C4-2B (cell line): ENCODE measurements around the gene COL4A5.

Experiments used
- ZFX ChIP-seq: fragments of 450-650 bp; IDR thresholded peaks from 2 replicates; pipeline ENCODE4 v1.6.1; 2017
- TF ChIP-seq, protein P1 (sequence below): fragments of 450-650 bp; conservative IDR thresholded peaks from 2 replicates; pipeline ENCODE4 v1.5.1; 2017; ENCODE audit warnings: mild to moderate bottlenecking

DNA sequence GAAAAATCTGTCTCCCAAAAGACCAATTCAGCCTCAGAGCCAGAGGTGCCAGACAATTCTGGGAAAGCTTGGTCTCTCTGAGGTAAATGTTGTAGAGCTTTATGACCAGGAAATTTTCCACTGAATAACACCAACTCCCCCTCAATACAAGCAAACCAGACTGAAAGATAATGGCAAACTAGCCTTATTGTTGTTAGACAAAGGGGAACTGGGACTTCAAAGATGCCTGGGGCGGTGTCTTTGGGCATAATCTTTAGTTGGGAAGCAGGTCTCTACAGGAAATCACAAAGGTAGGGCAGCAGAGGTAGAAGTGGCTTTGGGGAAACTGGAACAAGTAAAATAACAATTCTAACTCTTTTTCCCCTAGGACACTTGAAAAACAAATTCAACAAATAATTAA lies 13.4 kb upstream of the COL4A5 start:
- TF ChIP-seq, protein P1, sequence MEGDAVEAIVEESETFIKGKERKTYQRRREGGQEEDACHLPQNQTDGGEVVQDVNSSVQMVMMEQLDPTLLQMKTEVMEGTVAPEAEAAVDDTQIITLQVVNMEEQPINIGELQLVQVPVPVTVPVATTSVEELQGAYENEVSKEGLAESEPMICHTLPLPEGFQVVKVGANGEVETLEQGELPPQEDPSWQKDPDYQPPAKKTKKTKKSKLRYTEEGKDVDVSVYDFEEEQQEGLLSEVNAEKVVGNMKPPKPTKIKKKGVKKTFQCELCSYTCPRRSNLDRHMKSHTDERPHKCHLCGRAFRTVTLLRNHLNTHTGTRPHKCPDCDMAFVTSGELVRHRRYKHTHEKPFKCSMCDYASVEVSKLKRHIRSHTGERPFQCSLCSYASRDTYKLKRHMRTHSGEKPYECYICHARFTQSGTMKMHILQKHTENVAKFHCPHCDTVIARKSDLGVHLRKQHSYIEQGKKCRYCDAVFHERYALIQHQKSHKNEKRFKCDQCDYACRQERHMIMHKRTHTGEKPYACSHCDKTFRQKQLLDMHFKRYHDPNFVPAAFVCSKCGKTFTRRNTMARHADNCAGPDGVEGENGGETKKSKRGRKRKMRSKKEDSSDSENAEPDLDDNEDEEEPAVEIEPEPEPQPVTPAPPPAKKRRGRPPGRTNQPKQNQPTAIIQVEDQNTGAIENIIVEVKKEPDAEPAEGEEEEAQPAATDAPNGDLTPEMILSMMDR, result no peak
- TF ChIP-seq ZFX, result no peak
